ENCODE results near the gene GMPPB.
"Not testable (repeated sequence)": the region's sequence is repeated elsewhere in the genome, so short reads cannot be mapped to it uniquely, and the experiment has no call there.

GMPPB gene

DNA sequence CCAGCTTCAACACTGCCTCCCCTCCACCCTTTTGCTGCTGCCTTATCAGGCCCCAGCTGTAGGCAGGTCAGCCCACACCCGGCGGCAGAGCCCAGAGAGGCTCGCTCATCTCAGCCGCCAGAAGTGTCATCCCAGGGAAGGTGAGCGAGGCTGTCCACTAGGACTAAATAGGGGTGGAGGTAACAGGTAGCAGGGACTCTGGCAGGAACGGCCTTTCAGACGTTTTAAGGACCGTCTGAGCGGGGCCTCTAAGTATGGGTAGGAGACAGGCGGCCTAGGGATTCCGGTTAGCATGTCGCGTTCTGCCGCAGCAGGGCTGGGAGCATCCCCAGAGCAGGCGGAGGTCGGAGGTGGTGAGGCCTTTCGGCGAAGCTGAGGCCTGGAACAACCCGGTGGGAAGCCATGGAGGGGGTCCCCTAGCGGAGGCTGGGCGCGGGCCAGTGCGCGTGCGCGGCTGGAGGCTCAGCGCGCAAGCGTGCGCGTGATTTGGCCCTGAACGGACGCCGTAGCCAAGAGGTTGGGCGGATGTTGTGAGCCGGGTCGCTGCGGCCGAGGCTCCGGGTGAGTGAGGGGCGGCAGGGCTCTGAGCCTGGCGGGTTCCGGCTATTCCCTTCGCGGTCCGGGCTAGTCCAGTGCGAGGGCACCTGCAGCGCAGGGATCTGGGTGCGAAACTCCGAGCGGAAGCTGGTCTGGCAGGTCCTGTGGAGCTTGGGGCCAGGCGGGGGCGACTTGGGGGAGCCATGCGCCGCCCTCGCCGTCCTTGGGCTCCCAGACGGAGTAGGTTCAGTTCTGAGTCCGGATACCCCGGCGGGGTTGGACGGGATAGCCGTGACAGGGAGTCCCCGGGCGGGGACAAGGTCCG, 34.5 kb downstream of the GMPPB start, which contains the start of the genes MST1 and RNF123:
MST1 (minus strand) TSS at position 429 of the 862 bp plus-strand sequence. CDS start 783 bp downstream, outside the sequence.
RNF123 (plus strand) TSS at position 512 of the 862 bp plus-strand sequence. CDS start 1,609 bp downstream, outside the sequence.
- DNase-seq: no peak

GRCh38 chr3:49688338-49689045, 35.3 kb downstream of the GMPPB start:
- DNase-seq: not testable (repeated sequence)

GRCh38 chr3:49687424-49687795, 36.3 kb downstream of the GMPPB start:
- DNase-seq: not testable (repeated sequence)

DNA sequence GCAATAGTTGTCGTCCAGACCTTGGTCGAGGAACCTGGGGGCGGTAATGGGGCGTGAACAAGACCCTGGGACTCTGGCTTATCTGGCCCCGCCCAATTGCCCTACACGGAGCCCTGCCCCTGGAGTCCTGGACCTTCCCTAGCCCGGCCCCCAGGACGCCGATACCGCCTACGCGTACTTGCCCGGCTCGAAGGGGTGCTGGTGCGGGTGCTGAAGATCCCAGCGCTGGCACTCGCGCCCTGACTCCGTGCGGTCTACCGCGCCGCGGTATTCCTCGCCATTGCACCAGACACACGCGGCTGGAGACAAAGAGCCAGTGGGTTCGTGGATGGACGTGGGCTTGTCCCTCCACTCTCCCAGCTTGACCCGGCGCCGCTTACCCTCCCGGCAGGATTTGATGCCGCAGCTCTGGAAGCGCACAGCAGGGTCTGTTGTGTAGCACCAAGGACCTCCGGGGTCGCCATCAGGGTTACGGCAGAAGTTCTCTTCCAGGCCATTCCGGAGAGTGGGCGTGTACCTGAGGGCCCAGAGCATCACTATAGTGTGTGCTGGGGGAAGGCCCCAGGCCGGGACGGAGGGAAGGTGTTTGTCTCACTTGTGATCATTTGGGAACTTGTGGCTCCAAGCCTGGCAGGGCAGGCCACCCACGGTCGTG, 36.9 kb downstream of the GMPPB start:
- DNase-seq: not testable (repeated sequence)

DNA sequence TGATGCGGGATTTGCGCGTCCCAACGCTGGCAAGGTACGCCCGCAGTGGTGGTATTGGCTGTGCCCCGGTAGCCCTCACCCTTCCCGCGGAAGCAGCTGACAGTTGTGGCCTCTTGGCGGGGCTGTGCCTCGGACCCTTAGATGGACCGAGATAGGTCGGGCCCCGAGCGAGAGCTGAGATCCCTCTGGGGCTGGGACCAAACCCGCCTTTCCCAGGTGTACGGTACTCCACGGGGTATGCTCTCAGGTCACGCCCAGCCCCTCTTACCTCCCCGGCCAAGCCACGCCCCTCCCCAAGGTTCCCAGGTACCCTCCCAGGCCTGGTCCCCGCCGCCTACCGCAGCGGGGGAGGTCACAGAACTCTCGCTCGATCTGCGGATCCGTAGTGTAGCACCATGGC, 37.4 kb downstream of the GMPPB start:
- not testable (repeated sequence) for DNase-seq

GRCh38 chr3:49685846-49686245, 37.9 kb downstream of the GMPPB start:
- not testable (repeated sequence) for DNase-seq

- not testable (repeated sequence) for DNase-seq
These were observed 38.6 kb downstream of the GMPPB start for GRCh38 chr3:49685103-49685502.

- DNase-seq: not testable (repeated sequence)
These were observed 39.3 kb downstream of the GMPPB start for GRCh38 chr3:49684453-49684852.

- no peak for DNase-seq
These were observed 40.6 kb downstream of the GMPPB start for GRCh38 chr3:49683162-49683561.

DNA sequence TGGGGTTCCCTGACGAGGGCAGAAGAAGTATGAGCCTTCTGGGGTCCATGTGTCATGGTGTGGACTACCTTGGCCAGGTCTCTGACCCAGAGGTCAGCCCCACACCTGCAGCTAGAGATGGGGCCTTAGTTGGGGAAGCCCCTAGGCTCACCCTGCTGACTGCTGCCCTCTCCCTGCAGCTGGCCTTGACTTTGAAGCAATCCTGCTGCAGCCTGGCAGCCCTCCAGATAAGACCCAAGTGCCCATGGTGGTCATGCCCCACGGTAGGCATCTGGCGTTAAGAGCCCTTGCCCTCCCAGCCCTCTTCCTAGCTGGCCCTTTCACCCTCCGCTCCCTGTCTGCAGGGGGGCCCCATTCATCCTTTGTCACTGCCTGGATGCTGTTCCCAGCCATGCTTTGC, 42.2 kb downstream of the GMPPB start:
- DNase-seq: no peak

GRCh38 chr3:49681232-49681522, 42.6 kb downstream of the GMPPB start:
- no peak for DNase-seq

- no peak for DNase-seq
These were observed 43.1 kb downstream of the GMPPB start for GRCh38 chr3:49680493-49681231.

- no peak for DNase-seq
These were observed 47.8 kb downstream of the GMPPB start for GRCh38 chr3:49675912-49676311.

- DNase-seq: no peak
These were observed 49.2 kb downstream of the GMPPB start for GRCh38 chr3:49674497-49674983.

DNA sequence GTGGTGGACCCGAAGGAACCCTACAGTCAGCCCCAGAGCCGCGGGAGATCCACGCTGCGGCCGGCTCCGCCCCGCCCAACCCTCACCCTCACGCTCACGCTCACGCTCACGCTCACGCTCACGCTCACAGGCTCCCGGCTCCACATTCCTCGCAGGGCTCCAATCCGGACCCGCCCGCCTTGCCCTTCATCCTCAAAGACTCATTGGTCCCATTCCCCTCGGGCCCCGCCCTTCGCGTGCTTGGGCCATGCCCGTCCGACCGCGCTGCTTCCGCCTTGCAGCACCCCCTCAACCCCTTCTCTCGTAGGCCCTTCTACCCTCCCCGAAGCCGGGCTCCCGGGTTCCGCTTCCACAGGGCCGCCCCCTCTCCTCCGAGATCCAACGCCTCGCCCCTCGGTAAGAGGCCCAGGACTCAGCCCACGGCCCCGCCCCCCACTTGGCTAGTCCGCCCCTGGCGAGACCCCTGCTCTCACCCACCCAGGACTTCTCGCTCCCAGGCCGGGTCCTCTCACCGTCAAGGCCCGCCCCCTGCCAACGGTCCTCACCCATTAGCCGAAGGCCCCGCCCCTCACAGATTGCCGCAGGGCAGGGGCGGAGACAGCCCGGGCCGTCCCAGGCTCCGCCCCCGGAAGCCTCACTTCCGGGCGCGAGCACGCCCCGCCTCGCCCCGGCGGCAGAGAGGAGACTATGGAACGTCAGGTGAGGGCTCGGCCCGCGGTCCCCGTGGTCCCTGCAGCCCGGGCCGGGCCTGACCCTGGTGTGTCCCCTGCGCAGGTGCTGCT, 49.8 kb downstream of the GMPPB start, which contains the start of gene APEH:
APEH (plus strand) TSS at position 637 of the 782 bp plus-strand sequence; CDS start at position 688, 51 bp downstream.
- no peak for DNase-seq

DNA sequence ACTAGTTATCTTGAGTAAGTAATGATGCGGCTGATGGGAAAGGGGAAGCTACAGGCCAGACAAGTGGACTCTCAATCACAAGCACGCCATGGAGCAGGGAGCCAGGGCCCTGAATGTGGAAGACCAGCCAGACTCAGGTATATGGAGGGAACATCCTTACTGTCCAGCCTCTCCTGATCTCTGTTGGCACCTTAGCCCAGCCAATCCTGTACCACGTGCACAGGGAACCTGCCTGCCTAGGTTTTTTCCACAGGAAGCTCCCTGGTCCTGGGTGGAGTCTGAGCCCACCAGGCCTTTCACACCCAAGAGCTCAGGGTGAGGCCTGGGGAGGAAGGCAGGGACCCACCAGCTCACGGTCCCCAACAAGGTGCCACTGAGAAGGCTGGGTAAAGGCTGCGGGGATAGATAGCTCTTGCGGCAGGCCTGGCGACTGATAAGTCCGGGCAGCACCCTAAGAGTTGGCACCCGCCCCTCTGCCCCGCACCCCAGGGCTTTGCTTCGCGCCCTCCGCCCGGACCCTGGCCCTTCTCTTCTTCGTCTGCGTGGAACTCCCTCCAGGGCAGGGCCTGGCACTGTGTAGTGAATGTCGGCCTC, 50.5 kb downstream of the GMPPB start:
- no peak for DNase-seq

DNA sequence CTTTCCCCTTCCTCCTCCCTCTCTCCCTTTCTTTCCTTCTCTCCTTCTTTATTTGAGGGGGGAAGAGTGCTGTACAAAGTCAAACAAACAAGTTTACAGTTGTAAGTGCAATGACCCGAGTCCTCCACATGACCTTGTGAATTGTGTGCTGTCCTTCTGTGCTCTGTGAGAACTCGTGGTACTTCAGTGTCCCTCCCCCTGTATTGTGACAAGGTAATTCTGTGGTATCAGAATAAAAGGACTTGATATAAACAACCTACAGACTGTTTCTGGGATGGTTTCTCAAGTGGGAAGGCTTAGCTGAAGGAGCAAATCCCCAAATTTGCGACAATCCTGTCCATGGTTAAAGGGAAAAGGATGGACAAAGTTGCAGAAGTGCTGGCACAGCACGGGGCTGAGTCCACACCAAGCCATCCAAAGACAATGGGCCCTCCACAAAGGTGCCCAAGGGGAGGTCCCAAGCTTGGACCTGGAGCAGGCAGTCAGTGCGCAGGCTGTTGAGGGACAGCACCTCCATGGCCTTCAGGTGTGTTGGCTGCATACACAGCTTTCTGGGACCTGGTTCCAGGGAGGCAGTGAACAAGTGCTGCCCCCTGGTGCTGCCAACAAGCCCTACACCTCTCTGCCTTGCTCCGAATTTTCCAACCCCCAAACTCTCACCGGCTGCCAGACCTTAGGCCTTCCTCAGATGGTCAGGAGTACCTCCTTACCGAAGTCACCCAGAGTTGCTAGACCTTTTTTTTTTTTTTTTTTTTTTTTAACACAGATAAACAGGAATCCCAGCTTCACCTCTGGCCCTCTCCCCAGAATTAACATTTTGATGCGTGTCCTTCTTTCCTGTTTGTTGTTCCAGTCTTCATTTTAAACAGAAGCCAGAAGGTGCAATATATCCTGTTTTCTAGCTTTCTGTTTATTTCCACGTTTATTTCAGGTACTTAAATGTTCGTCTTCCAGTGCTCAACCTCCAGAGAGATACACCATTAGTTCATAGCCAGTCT, 52.2 kb downstream of the GMPPB start:
- DNase-seq: no peak

GRCh38 chr3:49670940-49671290, 52.8 kb downstream of the GMPPB start:
- no peak for DNase-seq

Data from NCI-H187 (cell line).